Body of pancreas (tissue), 4 donors: ENCODE results near the gene ARHGAP22.

Experiments used
- POLR2A ChIP-seq, 3 donors: fragments of 450-650 bp; IDR thresholded peaks; one replicate each; pipeline ENCODE4 v1.6.1; 2016; ENCODE audit warnings: antibody characterized with exemption in 3 of 3, mild to moderate bottlenecking in 2 of 3
- TF ChIP-seq, protein P1 (sequence below), 7 experiments: fragments of 450-650 bp in 4 of 7; fragments of 200-600 bp in 3 of 7; sonication (generic) in 3 of 7; IDR thresholded peaks; one replicate each; pipeline ENCODE4 v1.5.1; 2016 to 2019; ENCODE audit warnings: antibody characterized with exemption in 7 of 7

DNA sequence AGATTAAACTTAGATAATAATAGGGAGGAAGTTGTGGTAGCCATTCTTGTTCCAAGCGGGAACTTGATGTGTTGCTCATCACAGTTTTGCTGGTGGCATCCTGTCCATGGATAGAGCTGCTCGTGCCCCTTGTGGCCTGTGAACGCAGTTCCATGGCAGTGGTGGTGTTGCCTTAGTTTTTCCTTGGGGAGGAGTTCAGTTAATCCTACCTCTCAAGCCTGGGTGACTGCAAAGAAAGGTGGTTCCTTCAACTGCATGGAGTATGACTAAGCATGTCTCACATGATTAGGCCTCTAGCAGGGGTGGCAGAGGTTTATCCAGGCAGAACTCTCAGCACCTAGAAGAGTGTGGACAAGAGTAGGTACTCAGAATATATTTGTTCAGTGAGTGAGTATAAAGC, 198.7 kb downstream of the ARHGAP22 start:
- TF ChIP-seq, protein P1, sequence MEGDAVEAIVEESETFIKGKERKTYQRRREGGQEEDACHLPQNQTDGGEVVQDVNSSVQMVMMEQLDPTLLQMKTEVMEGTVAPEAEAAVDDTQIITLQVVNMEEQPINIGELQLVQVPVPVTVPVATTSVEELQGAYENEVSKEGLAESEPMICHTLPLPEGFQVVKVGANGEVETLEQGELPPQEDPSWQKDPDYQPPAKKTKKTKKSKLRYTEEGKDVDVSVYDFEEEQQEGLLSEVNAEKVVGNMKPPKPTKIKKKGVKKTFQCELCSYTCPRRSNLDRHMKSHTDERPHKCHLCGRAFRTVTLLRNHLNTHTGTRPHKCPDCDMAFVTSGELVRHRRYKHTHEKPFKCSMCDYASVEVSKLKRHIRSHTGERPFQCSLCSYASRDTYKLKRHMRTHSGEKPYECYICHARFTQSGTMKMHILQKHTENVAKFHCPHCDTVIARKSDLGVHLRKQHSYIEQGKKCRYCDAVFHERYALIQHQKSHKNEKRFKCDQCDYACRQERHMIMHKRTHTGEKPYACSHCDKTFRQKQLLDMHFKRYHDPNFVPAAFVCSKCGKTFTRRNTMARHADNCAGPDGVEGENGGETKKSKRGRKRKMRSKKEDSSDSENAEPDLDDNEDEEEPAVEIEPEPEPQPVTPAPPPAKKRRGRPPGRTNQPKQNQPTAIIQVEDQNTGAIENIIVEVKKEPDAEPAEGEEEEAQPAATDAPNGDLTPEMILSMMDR (IDR thresholded peaks at IDR 0.05): no peak
- TF ChIP-seq POLR2A (IDR thresholded peaks at IDR 0.05): no peak
